H9 (cell line): Measurements from ENCODE around the gene PRMT7. TPM values are rescaled to one million over a fixed set of nuclear protein-coding genes. Genes with fewer than 3 reads are reported as not detected.

Source experiments
- DNase-seq: peaks from one replicate; pipeline ENCODE4 v3.0.0-alpha.2; 2017
- H2AFZ ChIP-seq: one replicate; pipeline ENCODE4 v1.6.1; 2013; ENCODE audit warnings: mild to moderate bottlenecking, low read length, control low read depth, moderate library complexity
- H2AK5ac ChIP-seq: 2 replicates; pipeline ENCODE4 v1.6.1; 2013; ENCODE audit warnings: low read length, control low read depth, mixed read lengths; ENCODE audit not compliant: insufficient read length
- H2BK120ac ChIP-seq: one replicate; pipeline ENCODE4 v1.6.1; 2013; ENCODE audit warnings: low read depth, mild to moderate bottlenecking, low read length, control low read depth, inconsistent platforms; ENCODE audit not compliant: poor library complexity, severe bottlenecking
- H2BK12ac ChIP-seq: 2 replicates; pipeline ENCODE4 v1.6.1; 2013; ENCODE audit warnings: low read length, control low read depth, mixed read lengths, low read depth; ENCODE audit not compliant: insufficient read length
- H2BK15ac ChIP-seq: 2 replicates; pipeline ENCODE4 v1.6.1; 2013; ENCODE audit warnings: low read depth, low read length, control low read depth
- H2BK20ac ChIP-seq: one replicate; pipeline ENCODE4 v1.6.1; 2013; ENCODE audit warnings: low read depth, mild to moderate bottlenecking, low read length, control low read depth, inconsistent platforms; ENCODE audit not compliant: poor library complexity, severe bottlenecking
- H2BK5ac ChIP-seq: 2 replicates; pipeline ENCODE4 v1.6.1; 2013; ENCODE audit warnings: low read length, control low read depth, mixed read lengths; ENCODE audit not compliant: insufficient read length
- H3K14ac ChIP-seq: 2 replicates; pipeline ENCODE4 v1.6.1; 2013; ENCODE audit warnings: low read length, control low read depth; ENCODE audit not compliant: insufficient read depth
- H3K18ac ChIP-seq: 2 replicates; pipeline ENCODE4 v1.6.1; 2013; ENCODE audit warnings: low read depth, mild to moderate bottlenecking, mixed read lengths, low read length, control low read depth; ENCODE audit not compliant: insufficient read length
- H3K23ac ChIP-seq: 2 replicates; pipeline ENCODE4 v1.6.1; 2013; ENCODE audit warnings: low read length, control low read depth, mixed read lengths, low read depth; ENCODE audit not compliant: insufficient read length
- H3K23me2 ChIP-seq: 2 replicates; pipeline ENCODE4 v1.6.1; 2013; ENCODE audit warnings: low read depth, mild to moderate bottlenecking, mixed read lengths, low read length, control low read depth; ENCODE audit not compliant: insufficient read length, poor library complexity, severe bottlenecking
- H3K27ac ChIP-seq: 2 replicates; pipeline ENCODE4 v1.5.1; 2013; ENCODE audit warnings: low read length, control low read depth, mixed read lengths, low read depth; ENCODE audit not compliant: insufficient read length
- H3K27me3 ChIP-seq: 2 replicates; pipeline ENCODE4 v1.6.1; 2013; ENCODE audit warnings: low read length, control low read depth, inconsistent platforms; ENCODE audit not compliant: insufficient read depth
- H3K4ac ChIP-seq: 2 replicates; pipeline ENCODE4 v1.6.1; 2013; ENCODE audit warnings: low read depth, mild to moderate bottlenecking, control low read depth, inconsistent platforms, low read length, moderate library complexity
- H3K4me1 ChIP-seq: 2 replicates; pipeline ENCODE4 v1.6.1; 2013; ENCODE audit warnings: low read length, control low read depth, inconsistent platforms; ENCODE audit not compliant: insufficient read depth
- H3K4me2 ChIP-seq: 2 replicates; pipeline ENCODE4 v1.6.1; 2013; ENCODE audit warnings: low read length, control low read depth, mixed read lengths; ENCODE audit not compliant: insufficient read length, insufficient read depth
- H3K56ac ChIP-seq: 2 replicates; pipeline ENCODE4 v1.6.1; 2013; ENCODE audit warnings: low read depth, mild to moderate bottlenecking, mixed read lengths, low read length, control low read depth; ENCODE audit not compliant: insufficient read length
- H3K79me1 ChIP-seq: 2 replicates; pipeline ENCODE4 v1.6.1; 2013; ENCODE audit warnings: low read depth, mild to moderate bottlenecking, moderate library complexity, low read length, control low read depth, inconsistent platforms; ENCODE audit not compliant: insufficient read depth, poor library complexity, severe bottlenecking
- H3K79me2 ChIP-seq: 2 replicates; pipeline ENCODE4 v1.6.1; 2013; ENCODE audit warnings: low read length, control low read depth, inconsistent platforms; ENCODE audit not compliant: insufficient read depth
- H3K9ac ChIP-seq: 2 replicates; pipeline ENCODE4 v1.6.1; 2013; ENCODE audit warnings: low read length, control low read depth, mixed read lengths; ENCODE audit not compliant: insufficient read length; ENCODE audit errors: extremely low read depth
- H3K9me3 ChIP-seq: one replicate; pipeline ENCODE4 v1.6.1; 2013; ENCODE audit warnings: low read depth, low read length, inconsistent platforms; ENCODE audit not compliant: control insufficient read depth
- H3T11ph ChIP-seq: one replicate; pipeline ENCODE4 v1.6.1; 2013; ENCODE audit warnings: mild to moderate bottlenecking, low read length, control low read depth, inconsistent platforms
- H4K20me1 ChIP-seq: one replicate; pipeline ENCODE4 v1.6.1; 2013; ENCODE audit not compliant: control insufficient read depth, insufficient read length, insufficient read depth
- H4K5ac ChIP-seq: 2 replicates; pipeline ENCODE4 v1.6.1; 2013; ENCODE audit warnings: low read depth, mild to moderate bottlenecking, mixed read lengths, low read length, control low read depth; ENCODE audit not compliant: insufficient read length
- H4K8ac ChIP-seq: replicated peaks from 2 replicates; pipeline ENCODE4 v1.6.1; 2013; ENCODE audit warnings: low read length, control low read depth, mixed read lengths, low read depth; ENCODE audit not compliant: insufficient read length
- H4K91ac ChIP-seq: 2 replicates; pipeline ENCODE4 v1.6.1; 2013; ENCODE audit warnings: low read depth, mild to moderate bottlenecking, moderate library complexity, mixed read lengths, low read length, control low read depth; ENCODE audit not compliant: insufficient read length
- H3K27ac Mint-ChIP-seq, 3 experiments: 2 replicates in 2 of 3; 3 replicates in 1 of 3; pipeline ENCODE4 v1.8.0; 2020 to 2021; ENCODE audit warnings: mixed read lengths in 3 of 3, mild to moderate bottlenecking in 1 of 3, moderate library complexity in 1 of 3
- H3K27me3 Mint-ChIP-seq: 2 replicates; pipeline ENCODE4 v1.8.0; 2021; ENCODE audit warnings: low read depth, mild to moderate bottlenecking, moderate library complexity, mixed read lengths
- H3K36me3 Mint-ChIP-seq, 3 experiments: 2 replicates in 2 of 3; 3 replicates in 1 of 3; pipeline ENCODE4 v1.8.0; 2020 to 2021; ENCODE audit warnings: low read depth in 3 of 3, mixed read lengths in 3 of 3; ENCODE audit not compliant: insufficient read depth in 1 of 3
- H3K4me1 Mint-ChIP-seq, 2 experiments: 2 replicates each; pipeline ENCODE4 v1.8.0; 2020; ENCODE audit warnings: mixed read lengths in 2 of 2
- H3K4me3 Mint-ChIP-seq, 2 experiments: 2 replicates in 1 of 2; 3 replicates in 1 of 2; pipeline ENCODE4 v1.8.0; 2020 to 2021; ENCODE audit warnings: mild to moderate bottlenecking in 2 of 2, mixed read lengths in 2 of 2, moderate library complexity in 1 of 2
- H3K9me3 Mint-ChIP-seq, 2 experiments: 2 replicates in 1 of 2; 3 replicates in 1 of 2; pipeline ENCODE4 v1.8.0; 2020; ENCODE audit warnings: mild to moderate bottlenecking in 2 of 2, mixed read lengths in 2 of 2, moderate library complexity in 1 of 2
- WGBS: extraction: QIAGEN DNeasy Blood & Tissue Kit; methylation state at CpG from one replicate; pipeline ENCODE4 v1.1.7; 2013; ENCODE audit warnings: missing lambda C conversion rate, low lambda C conversion rate, mixed read lengths; ENCODE audit not compliant: insufficient read length; ENCODE audit errors: extremely low coverage; 5-methylcytosine and 5-hydroxymethylcytosine counted together
- total RNA-seq: library from RNA; stranded (reverse); gene quantifications from 2 replicates; pipeline ENCODE4 v1.2.1, GENCODE V29; 2021
- TF ChIP-seq, protein P1 (sequence below): fragments of 200-600 bp; sonication (generic); conservative IDR thresholded peaks from 3 replicates; pipeline ENCODE4 v1.8.0; 2021; ENCODE audit warnings: antibody characterized with exemption, mild to moderate bottlenecking

PRMT7 gene
- total RNA-seq, 1 experiment from 2014 or later: 56.6 TPM

- no peaks in the 10 kb centered on the region for H3K79me2 ChIP-seq
- H3K23ac ChIP-seq: no peak overlapping the region
- H3K4me2 ChIP-seq: no peak overlapping the region
- peaks cover 25 to 82% (median 81%) of the 10 kb centered on the region in 3 experiments; a peak in 6 of 7 replicates for H3K36me3 Mint-ChIP-seq
- H3K23me2 ChIP-seq: no peaks in the 10 kb centered on the region
- H3K79me1 ChIP-seq: no peaks in the 10 kb centered on the region
- H2BK20ac ChIP-seq: no peak overlapping the region
- H4K8ac ChIP-seq: no peak overlapping the region
- H2BK12ac ChIP-seq: no peak overlapping the region
- H3K4me1 ChIP-seq: no peaks in the 10 kb centered on the region
- no peak overlapping the region for H2BK120ac ChIP-seq
- no peak overlapping the region for H3K27ac Mint-ChIP-seq
- no peak overlapping the region for H3K18ac ChIP-seq
- H3T11ph ChIP-seq: no peak overlapping the region
- H3K4me1 Mint-ChIP-seq: no peaks in the 10 kb centered on the region
- DNase-seq: no peak
- H3K4me3 Mint-ChIP-seq: no peak overlapping the region
- H4K5ac ChIP-seq: no peak overlapping the region
- no peaks in the 10 kb centered on the region; a peak in 1 of 5 replicates for H3K9me3 Mint-ChIP-seq
- no peak overlapping the region for H2AK5ac ChIP-seq
- no peaks in the 10 kb centered on the region for H3K27me3 Mint-ChIP-seq
- H3K27me3 ChIP-seq: no peaks in the 10 kb centered on the region
- no peak overlapping the region for H3K27ac ChIP-seq
- TF ChIP-seq, protein P1, sequence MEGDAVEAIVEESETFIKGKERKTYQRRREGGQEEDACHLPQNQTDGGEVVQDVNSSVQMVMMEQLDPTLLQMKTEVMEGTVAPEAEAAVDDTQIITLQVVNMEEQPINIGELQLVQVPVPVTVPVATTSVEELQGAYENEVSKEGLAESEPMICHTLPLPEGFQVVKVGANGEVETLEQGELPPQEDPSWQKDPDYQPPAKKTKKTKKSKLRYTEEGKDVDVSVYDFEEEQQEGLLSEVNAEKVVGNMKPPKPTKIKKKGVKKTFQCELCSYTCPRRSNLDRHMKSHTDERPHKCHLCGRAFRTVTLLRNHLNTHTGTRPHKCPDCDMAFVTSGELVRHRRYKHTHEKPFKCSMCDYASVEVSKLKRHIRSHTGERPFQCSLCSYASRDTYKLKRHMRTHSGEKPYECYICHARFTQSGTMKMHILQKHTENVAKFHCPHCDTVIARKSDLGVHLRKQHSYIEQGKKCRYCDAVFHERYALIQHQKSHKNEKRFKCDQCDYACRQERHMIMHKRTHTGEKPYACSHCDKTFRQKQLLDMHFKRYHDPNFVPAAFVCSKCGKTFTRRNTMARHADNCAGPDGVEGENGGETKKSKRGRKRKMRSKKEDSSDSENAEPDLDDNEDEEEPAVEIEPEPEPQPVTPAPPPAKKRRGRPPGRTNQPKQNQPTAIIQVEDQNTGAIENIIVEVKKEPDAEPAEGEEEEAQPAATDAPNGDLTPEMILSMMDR: no peak
- WGBS: no CpG with 5 or more reads among the region's 10 CpGs
- no peak overlapping the region for H2AFZ ChIP-seq
- no peaks in the 10 kb centered on the region for H3K9me3 ChIP-seq
- H2BK15ac ChIP-seq: no peak overlapping the region
- H3K56ac ChIP-seq: no peak overlapping the region
- no peak overlapping the region for H3K9ac ChIP-seq
- H2BK5ac ChIP-seq: no peak overlapping the region
- peaks cover 3% of the 10 kb centered on the region for H4K20me1 ChIP-seq
- no peak overlapping the region for H3K4ac ChIP-seq
- H3K14ac ChIP-seq: no peak overlapping the region
- H4K91ac ChIP-seq: no peak overlapping the region
These were observed 39.1 kb downstream of the PRMT7 start for GRCh38 chr16:68349838-68350410.
